Activated T-cell treated with anti-CD3 and anti-CD28 coated beads, Interleukin-2, amount 50 U/mL, for 4 hours (primary cell): Measurements from ENCODE around the gene ACTR1A. TPM values are rescaled to one million over a fixed set of nuclear protein-coding genes. Genes with fewer than 3 reads are reported as not detected.
"Not testable (repeated sequence)": the region's sequence is repeated elsewhere in the genome, so short reads cannot be mapped to it uniquely, and the experiment has no call there.

Experiments used
- ATAC-seq, 2 donors: fragments of 200-7000 bp; cut with Tn5 transposase; one replicate each; pipeline ENCODE4 v1.10.0; 2021
- DNase-seq: peaks from one replicate; pipeline ENCODE4 v3.0.0-alpha.2; 2020
- H3K27me3 Mint-ChIP-seq: one replicate; pipeline ENCODE4 v1.8.0; 2021; ENCODE audit warnings: low read depth, mixed read lengths
- H3K36me3 Mint-ChIP-seq: one replicate; pipeline ENCODE4 v1.8.0; 2022; ENCODE audit warnings: mixed read lengths; ENCODE audit not compliant: insufficient read depth
- H3K4me1 Mint-ChIP-seq: one replicate; pipeline ENCODE4 v1.8.0; 2021; ENCODE audit warnings: low read depth, mixed read lengths
- H3K4me3 Mint-ChIP-seq: one replicate; pipeline ENCODE4 v1.8.0; 2021; ENCODE audit warnings: mild to moderate bottlenecking, moderate library complexity, mixed read lengths
- H3K9me3 Mint-ChIP-seq: one replicate; pipeline ENCODE4 v1.8.0; 2021; ENCODE audit warnings: mixed read lengths
- total RNA-seq, 3 donors: library from RNA; stranded (reverse); gene quantifications; one replicate each; pipeline ENCODE4 v1.2.1, GENCODE V29; 2021

ACTR1A gene
- 10 to 100 TPM; 65.2 to 69.8 (median 67.1) TPM for total RNA-seq

DNA sequence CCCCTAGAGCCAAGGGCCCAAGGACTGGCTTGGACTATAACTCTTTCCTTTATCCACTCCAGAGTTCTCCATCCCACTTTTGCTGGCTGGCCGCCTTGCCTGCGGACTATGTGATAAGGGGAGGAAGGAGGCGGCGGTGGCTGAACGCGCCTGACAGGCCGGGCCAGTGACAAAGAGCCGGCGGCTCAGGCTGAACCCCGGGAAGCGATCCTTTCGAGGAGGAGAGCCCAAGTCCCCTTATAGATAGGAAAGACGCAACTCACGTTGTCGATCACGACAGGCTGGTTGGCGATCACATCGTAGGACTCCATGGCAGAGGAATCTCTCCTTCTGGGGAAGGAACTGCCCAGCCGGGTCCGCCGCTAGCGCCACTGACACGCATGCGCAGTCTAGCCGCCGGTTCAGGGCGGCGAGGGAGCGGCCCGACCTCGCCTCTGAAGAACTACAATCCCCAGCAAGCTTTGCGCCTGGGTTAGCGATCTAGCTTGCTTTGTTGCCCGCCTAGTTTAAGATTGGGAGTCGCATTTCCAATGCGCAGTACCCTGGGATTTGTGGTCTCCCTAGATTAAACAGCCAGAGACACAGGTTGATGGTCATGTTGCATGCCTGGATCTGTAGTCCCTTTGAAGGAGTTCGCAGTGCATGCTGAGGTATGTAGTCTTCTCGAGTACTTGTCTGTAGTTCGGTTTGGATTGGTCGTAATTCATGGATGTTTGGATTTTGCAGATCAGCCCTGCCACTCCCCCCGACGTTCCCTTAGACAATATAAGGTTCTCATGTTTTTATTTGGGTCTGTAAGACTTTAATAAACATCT is at the start of gene ACTR1A:
ACTR1A (minus strand) TSS at position 376 of the 815 bp plus-strand sequence; CDS start at position 311, 65 bp downstream.
- no peaks in the 10 kb centered on the region for H3K9me3 Mint-ChIP-seq
- ATAC-seq (peak; percentile 57 to 59), DNase-seq (peak; percentile 91)
- H3K4me1 Mint-ChIP-seq, result peaks cover 40% of the 10 kb centered on the region
- H3K4me3 Mint-ChIP-seq, result no peak within 1 kb of the TSS
- H3K36me3 Mint-ChIP-seq, result peaks cover 7% of the 10 kb centered on the region
- no peaks in the 10 kb centered on the region for H3K27me3 Mint-ChIP-seq

DNA sequence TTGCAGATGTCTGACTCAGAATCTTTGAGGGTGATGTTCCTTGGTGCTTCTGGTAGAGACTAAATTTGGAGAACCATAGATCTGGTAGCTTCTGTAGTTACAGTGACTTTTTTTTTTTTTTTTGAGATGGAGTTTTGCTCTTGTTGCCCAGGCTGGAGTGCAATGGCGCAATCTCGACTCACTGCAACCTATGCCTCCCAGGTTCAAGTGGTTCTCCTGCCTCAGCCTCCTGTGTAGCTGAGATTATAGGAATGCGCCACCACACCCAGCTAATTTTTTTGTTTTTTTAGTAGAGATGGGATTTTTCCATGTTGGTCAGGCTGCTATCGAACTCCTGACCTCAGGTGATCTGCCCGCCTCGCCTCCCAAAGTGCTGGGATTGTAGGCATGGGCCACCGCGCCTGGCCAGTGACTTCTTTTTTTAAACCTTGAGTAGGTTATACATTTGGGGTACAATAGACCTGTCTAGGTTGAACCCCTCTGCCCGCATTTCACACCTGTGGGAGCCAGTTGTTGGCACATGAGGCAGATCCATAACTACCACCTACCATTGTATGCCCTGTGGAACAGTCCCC is 48.2 kb upstream of the ACTR1A start:
- Mint-ChIP-seq H3K4me3 (no peak overlapping the region), H3K27me3 (no peaks in the 10 kb centered on the region), H3K36me3 (peaks cover 19% of the 10 kb centered on the region), H3K4me1 (peaks cover 3% of the 10 kb centered on the region), H3K9me3 (no peaks in the 10 kb centered on the region)
- ATAC-seq, result no peak
- no peak for DNase-seq

DNA sequence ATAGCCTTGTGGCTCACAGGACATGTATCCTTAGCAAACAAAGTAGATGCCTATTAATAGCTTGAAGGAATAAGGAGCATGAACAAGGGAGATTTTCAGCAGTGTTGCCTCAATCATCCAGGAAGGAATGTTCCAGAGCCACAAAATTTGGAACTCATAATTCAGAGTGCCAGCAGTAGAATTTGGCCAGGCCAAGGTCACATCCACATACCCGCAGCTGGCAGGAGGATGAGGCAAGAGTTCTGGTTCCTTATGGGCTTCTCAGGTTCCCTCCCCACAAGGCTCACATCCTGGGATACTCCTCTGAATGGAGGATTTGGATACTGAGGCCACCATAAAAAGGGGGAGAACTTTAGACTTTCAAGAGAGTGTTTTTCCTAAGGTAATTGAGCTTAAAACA is 47.0 kb upstream of the ACTR1A start:
- H3K4me3 Mint-ChIP-seq, result no peak overlapping the region
- no peaks in the 10 kb centered on the region for H3K9me3 Mint-ChIP-seq
- DNase-seq (no peak), ATAC-seq (no peak)
- no peaks in the 10 kb centered on the region for H3K27me3 Mint-ChIP-seq
- H3K4me1 Mint-ChIP-seq, result peaks cover 3% of the 10 kb centered on the region
- H3K36me3 Mint-ChIP-seq, result peaks cover 19% of the 10 kb centered on the region

DNA sequence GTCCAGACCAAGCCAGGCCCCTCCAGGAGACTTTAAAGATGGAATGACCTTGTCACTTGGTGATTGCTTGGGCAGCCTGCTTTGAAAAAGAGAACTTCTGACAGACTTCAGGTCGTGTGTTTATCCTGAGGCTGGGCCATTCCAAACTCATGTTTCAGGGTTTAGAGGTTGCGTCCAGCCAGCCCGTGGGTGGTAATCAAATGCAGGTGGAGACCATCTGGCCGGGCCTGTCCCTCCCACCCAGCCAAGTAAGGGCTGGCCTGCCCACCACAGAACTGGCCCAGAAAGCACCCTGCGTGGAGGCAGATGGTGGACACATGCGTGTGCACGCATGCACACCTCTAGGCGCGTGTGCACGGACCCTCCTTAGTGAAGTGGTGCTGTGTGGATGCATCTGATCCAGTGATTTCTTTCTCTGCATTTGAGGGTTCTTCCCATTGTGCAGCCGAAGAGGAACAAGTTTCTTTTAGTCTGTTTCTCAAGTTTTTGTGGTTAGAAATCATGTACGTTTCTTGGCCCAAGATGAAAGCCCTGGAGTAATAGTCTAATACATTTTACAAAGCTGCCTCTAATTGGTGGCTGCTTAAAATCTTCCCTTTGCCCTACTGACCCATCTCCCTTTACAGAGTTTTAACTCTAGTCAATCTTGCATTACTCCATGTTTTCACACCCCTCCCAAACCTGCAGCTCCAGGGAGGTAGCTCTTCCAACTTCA is 44.3 kb upstream of the ACTR1A start:
- H3K27me3 Mint-ChIP-seq, result no peaks in the 10 kb centered on the region
- no peaks in the 10 kb centered on the region for H3K9me3 Mint-ChIP-seq
- ATAC-seq (no peak), DNase-seq (no peak)
- H3K4me1 Mint-ChIP-seq, result peaks cover 7% of the 10 kb centered on the region
- H3K36me3 Mint-ChIP-seq, result peaks cover 16% of the 10 kb centered on the region
- no peak overlapping the region for H3K4me3 Mint-ChIP-seq

DNA sequence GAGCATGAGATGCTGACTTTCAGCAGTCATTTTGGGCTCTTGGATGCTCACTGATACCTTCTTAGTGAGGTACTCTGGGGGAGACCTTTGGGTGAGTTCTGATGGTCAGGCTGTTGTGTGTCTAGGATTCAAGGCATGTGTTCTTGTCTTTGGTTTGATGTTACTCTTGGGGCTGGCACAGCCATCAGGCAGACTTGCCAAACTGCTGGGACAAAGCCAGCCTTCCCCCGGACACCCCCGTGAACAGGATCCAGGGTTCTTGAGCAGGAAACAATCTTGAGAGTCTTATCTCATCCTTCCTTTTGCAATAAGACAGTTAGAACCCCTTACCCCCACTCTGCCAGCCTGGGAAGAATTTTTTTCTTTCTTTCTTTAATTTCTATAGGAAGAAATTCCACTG is 43.5 kb upstream of the ACTR1A start:
- Mint-ChIP-seq H3K27me3 (no peaks in the 10 kb centered on the region), H3K4me1 (peaks cover 7% of the 10 kb centered on the region), H3K36me3 (peaks cover 15% of the 10 kb centered on the region), H3K4me3 (no peak overlapping the region), H3K9me3 (no peaks in the 10 kb centered on the region)
- DNase-seq (no peak), ATAC-seq (no peak)

DNA sequence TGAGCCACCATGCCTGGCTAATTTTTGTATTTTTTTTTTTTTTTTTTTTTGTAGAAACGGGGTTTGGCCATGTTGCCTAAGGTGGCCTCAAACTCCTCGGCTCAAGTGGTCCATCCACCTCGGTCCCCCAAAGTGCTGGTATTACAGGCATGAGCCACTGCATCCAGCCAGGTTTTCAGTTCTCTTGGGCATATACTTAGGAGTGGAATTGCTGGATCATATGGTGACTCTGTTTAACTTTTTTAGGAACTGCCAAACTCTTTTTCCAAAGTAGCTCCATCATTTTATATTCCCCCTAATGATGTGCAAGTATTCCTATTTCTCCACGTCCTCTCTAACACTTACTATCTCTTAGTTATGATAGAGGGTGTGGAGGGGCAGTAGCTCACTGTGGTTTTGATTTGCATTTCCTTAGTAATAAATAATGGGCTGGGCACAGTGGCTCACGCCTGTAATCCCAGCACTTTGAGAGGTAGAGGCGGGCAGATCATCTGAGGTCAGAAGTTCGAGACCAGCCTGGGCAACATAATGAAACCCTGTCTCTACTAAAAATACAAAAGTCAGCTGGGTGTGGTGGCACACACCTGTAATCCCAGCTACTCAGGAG is 42.9 kb upstream of the ACTR1A start:
- no peak for DNase-seq
- Mint-ChIP-seq H3K9me3 (no peaks in the 10 kb centered on the region), H3K4me1 (peaks cover 7% of the 10 kb centered on the region), H3K36me3 (peaks cover 10% of the 10 kb centered on the region), H3K4me3 (no peak overlapping the region), H3K27me3 (no peaks in the 10 kb centered on the region)
- ATAC-seq, result no peak

DNA sequence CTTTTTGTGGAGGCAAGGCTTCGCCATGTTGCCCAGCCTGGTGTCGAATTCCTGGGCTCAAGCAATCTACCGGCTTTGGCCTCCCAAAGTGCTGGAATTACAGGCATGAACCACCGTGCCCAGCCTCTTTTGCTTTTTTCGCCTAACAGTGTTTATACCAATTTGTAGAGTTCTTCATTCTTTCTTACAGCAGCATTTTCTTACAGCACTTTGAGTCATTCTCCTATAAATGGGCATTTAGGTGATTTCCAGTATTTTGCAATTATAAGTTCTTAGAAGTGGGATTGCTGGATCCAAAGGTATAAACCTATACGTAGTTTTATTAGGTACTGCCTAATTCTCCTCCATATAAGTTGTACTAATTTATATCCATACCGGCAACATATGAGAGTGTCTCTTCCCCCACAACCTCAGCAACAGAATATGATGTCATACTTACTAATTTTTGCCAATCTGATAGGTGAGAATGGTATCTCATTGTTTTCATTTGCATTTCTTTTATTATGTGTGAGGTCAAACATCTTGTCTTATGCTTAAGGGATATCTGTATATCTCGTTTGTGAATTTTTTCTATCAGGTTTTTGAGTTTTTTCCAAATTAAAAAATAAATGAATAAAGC is 40.4 kb upstream of the ACTR1A start:
- H3K9me3 Mint-ChIP-seq, result no peaks in the 10 kb centered on the region
- ATAC-seq (no peak), DNase-seq (no peak)
- no peak overlapping the region for H3K4me3 Mint-ChIP-seq
- peaks cover 7% of the 10 kb centered on the region for H3K36me3 Mint-ChIP-seq
- H3K27me3 Mint-ChIP-seq, result no peaks in the 10 kb centered on the region
- H3K4me1 Mint-ChIP-seq, result peaks cover 7% of the 10 kb centered on the region

DNA sequence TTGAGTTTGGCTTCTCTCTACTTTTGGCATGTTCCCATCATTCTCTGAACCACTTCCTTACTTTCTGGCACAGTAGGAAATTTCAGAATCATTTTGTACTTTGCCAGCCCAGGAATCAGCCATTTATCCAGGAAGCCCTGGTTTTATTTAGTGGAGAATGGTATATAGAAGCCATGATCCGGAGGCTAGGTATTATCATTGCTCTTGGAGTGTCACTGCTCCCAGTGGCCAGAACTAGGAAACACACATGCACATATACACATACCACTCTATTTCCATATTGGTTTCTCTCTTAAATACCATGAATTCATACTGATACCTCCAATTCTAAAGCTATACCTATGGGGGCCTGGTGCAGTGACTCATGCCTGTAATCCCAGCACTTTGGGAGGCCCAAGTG is 37.5 kb upstream of the ACTR1A start:
- no peaks in the 10 kb centered on the region for H3K27me3 Mint-ChIP-seq
- H3K9me3 Mint-ChIP-seq, result no peaks in the 10 kb centered on the region
- peaks cover 2% of the 10 kb centered on the region for H3K36me3 Mint-ChIP-seq
- H3K4me3 Mint-ChIP-seq, result no peak overlapping the region
- ATAC-seq, result peak; percentile 69 to 74
- peaks cover 9% of the 10 kb centered on the region for H3K4me1 Mint-ChIP-seq
- DNase-seq, result no peak

DNA sequence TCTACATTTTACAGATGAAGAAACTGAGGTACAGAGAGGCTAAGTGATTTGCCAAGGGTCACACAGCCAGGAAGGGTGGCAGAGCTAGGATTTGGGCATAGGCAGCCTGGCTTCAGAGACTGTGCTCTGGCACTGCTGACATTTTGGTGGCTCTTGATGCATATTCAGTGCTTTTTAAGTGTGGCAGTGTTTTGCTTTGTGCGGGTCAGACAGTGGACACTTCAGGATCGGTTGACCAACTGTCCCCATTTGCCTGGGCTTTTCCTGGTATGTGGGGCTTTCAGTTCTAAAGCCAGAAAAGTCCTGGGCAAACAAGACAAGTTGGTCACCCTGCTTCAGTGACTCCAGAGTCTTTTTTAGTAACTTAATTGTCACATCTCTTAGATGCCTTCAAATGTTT is 36.3 kb upstream of the ACTR1A start:
- Mint-ChIP-seq H3K4me3 (no peak overlapping the region), H3K27me3 (no peaks in the 10 kb centered on the region), H3K36me3 (peaks cover 2% of the 10 kb centered on the region), H3K9me3 (no peaks in the 10 kb centered on the region), H3K4me1 (peaks cover 9% of the 10 kb centered on the region)
- no peak for DNase-seq
- ATAC-seq, result no peak

DNA sequence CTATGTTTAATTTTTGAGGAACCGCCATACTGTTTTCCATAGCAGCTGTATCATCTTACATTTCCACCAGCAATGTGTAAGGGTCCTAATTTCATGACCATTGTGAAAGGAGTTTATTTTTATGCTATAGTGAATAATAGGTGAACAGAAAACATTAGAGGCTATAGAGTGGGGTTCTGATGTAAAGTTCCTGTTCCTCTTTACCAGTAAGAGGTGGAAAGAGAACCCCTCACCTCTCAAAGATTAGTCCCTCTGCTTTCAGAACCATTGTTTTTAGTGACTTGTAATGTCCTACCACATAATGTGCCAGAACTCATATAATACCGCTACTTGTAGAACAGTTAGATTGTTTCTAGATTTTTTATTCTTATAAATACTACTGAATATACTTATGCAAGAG is 35.4 kb upstream of the ACTR1A start:
- H3K9me3 Mint-ChIP-seq, result no peaks in the 10 kb centered on the region
- ATAC-seq (no peak), DNase-seq (no peak)
- H3K4me3 Mint-ChIP-seq, result no peak overlapping the region
- H3K4me1 Mint-ChIP-seq, result peaks cover 7% of the 10 kb centered on the region
- H3K27me3 Mint-ChIP-seq, result no peaks in the 10 kb centered on the region
- H3K36me3 Mint-ChIP-seq, result peaks cover 2% of the 10 kb centered on the region

DNA sequence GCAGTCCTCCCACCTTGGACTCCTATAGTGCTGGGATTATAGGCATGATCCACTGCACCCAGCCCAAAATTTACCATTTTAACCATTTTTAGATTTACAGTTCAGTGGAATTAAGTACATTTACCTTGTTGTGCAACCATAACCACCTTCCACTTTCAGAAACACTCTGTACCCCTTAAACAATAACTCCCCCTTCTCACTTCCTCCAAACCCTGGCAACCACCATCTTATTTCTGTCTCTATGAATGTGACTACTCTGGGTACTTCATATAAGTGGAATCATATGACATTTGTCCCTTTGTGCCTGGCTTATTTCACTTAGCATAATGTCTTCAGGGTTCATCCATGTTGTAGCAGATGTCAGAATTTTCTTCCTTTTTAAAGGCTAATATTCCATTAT is 34.9 kb upstream of the ACTR1A start:
- DNase-seq (no peak), ATAC-seq (no peak)
- no peaks in the 10 kb centered on the region for H3K9me3 Mint-ChIP-seq
- no peak overlapping the region for H3K4me3 Mint-ChIP-seq
- peaks cover 4% of the 10 kb centered on the region for H3K4me1 Mint-ChIP-seq
- peaks cover 5% of the 10 kb centered on the region for H3K36me3 Mint-ChIP-seq
- no peaks in the 10 kb centered on the region for H3K27me3 Mint-ChIP-seq

DNA sequence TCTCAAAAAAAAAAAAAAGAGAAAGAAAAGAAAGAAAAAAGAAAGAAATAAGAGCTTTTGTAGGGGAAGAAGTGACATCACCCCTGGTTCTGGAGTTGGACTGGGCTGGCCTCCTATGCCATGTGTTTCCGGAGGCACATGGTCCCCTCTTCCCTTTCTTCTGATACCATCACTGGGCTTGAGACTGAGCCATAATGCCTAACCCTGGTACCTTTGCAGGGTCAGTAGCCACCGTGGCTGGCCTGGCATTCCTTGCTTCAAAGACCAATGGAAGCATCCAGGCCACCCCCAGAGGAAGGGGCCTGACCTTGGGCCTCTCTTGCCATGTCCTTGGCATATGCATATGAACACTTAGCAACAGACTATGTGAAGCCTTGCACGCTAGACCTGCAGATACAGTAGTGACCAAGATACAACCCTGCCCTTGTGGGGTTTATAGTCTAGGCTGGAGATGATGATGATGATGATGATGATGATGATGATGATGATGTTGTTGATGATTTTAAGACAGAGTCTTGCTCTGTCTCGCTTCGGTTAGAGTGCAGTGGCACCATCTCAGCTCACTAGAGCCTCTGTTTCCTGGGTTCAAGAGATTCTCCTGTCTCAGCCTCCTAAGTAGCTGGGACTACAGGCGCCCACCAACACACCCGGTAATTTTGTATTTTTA is 33.1 kb upstream of the ACTR1A start:
- Mint-ChIP-seq H3K4me3 (no peak overlapping the region), H3K36me3 (peaks cover 7% of the 10 kb centered on the region), H3K9me3 (no peaks in the 10 kb centered on the region), H3K4me1 (peaks cover 7% of the 10 kb centered on the region), H3K27me3 (no peaks in the 10 kb centered on the region)
- no peak for DNase-seq
- ATAC-seq, result no peak

DNA sequence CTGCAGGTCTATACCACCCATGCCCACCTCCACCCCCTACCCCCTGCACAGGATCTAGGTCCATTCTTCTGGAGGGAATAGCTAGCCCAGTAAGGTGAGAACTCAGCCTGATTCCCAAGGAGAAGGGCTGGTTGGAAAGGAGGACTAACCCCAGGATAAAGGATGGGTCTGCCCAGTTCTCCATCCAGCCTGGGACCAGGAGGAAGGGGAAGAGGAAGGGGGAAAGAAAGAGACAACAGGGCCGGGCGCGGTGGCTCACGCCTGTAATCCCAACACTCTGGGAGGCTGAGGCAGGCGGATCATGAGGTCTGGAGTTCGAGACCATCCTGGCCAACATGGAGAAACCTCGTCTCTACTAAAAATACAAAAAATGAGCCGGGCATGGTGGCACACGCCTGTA is 32.5 kb upstream of the ACTR1A start:
- not testable (repeated sequence) for H3K4me3 Mint-ChIP-seq, H3K9me3 Mint-ChIP-seq, H3K27me3 Mint-ChIP-seq, H3K36me3 Mint-ChIP-seq, DNase-seq, H3K4me1 Mint-ChIP-seq, ATAC-seq

DNA sequence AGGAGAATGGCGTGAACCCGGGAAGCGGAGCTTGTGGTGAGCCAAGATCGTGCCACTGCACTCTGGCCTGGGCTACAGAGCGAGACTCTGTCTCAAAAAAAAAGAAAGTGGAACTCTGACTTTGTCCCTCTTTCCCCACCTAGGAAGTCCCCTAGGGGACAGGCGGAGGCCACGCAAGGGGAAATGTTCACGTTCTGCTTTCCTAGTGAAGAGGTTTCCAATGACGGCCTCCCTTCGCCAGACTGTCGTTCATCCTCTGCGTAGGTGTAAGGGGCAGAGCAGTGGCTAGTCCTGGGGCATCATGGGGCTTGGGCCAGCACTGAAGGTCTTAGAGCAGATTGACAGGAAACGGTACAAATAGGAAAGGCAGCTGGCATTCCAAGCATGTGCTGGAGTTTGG is 31.8 kb upstream of the ACTR1A start:
- DNase-seq (no peak), ATAC-seq (no peak)
- H3K36me3 Mint-ChIP-seq, result peaks cover 7% of the 10 kb centered on the region
- no peaks in the 10 kb centered on the region for H3K9me3 Mint-ChIP-seq
- H3K27me3 Mint-ChIP-seq, result no peaks in the 10 kb centered on the region
- peaks cover 7% of the 10 kb centered on the region for H3K4me1 Mint-ChIP-seq
- H3K4me3 Mint-ChIP-seq, result no peak overlapping the region
